Chondrocyte (in vitro differentiated cells): ENCODE measurements around the gene PHACTR1. TPM values are rescaled to one million over a fixed set of nuclear protein-coding genes. Genes with fewer than 3 reads are reported as not detected.

Experiments used
- DNase-seq: peaks from one replicate; pipeline ENCODE4 v3.0.0; 2021; ENCODE audit warnings: mixed read lengths, low spot score
- H3K27ac Mint-ChIP-seq: one replicate; pipeline ENCODE4 v1.8.0; 2021; ENCODE audit warnings: mild to moderate bottlenecking, moderate library complexity, mixed read lengths; ENCODE audit not compliant: unreplicated experiment
- H3K27me3 Mint-ChIP-seq: 2 replicates; pipeline ENCODE4 v1.8.0; 2021; ENCODE audit warnings: low read depth, mixed read lengths
- H3K36me3 Mint-ChIP-seq: 2 replicates; pipeline ENCODE4 v1.8.0; 2021; ENCODE audit warnings: low read depth, mixed read lengths
- H3K4me1 Mint-ChIP-seq: 2 replicates; pipeline ENCODE4 v1.8.0; 2021; ENCODE audit warnings: low read depth, mild to moderate bottlenecking, mixed read lengths
- H3K4me3 Mint-ChIP-seq: one replicate; pipeline ENCODE4 v1.8.0; 2021; ENCODE audit warnings: mild to moderate bottlenecking, moderate library complexity, mixed read lengths; ENCODE audit not compliant: unreplicated experiment
- H3K9me3 Mint-ChIP-seq: 2 replicates; pipeline ENCODE4 v1.8.0; 2021; ENCODE audit warnings: low read depth, mixed read lengths
- CTCF ChIP-seq: fragments of 200-600 bp; sonication (generic); IDR thresholded peaks from 2 replicates; pipeline ENCODE4 v1.5.0; 2021; ENCODE audit warnings: antibody characterized with exemption, mild to moderate bottlenecking, moderate library complexity
- total RNA-seq: library from RNA; stranded (reverse); gene quantifications from 3 replicates; pipeline ENCODE4 v1.2.1, GENCODE V29; 2021

The PHACTR1 gene
- total RNA-seq, 1 donor from 2014 or later = 2.1 TPM

GRCh38 chr6:13297391-13297790, 580.8 kb downstream of the PHACTR1 start:
- peaks cover 4% of the 10 kb centered on the region for H3K4me1 Mint-ChIP-seq
- DNase-seq = no peak
- H3K4me3 Mint-ChIP-seq = no peak overlapping the region
- H3K9me3 Mint-ChIP-seq = no peaks in the 10 kb centered on the region
- peaks cover 31% of the 10 kb centered on the region for H3K36me3 Mint-ChIP-seq
- no peaks in the 10 kb centered on the region for H3K27me3 Mint-ChIP-seq
- no peak for TF ChIP-seq CTCF
- no peak overlapping the region for H3K27ac Mint-ChIP-seq

- no peaks in the 10 kb centered on the region for H3K9me3 Mint-ChIP-seq
- peaks cover 14% of the 10 kb centered on the region for H3K4me1 Mint-ChIP-seq
- H3K36me3 Mint-ChIP-seq = peaks cover 31% of the 10 kb centered on the region
- H3K27me3 Mint-ChIP-seq = no peaks in the 10 kb centered on the region
- no peak overlapping the region for H3K4me3 Mint-ChIP-seq
- DNase-seq = no peak
- no peak for TF ChIP-seq CTCF
- H3K27ac Mint-ChIP-seq = no peak overlapping the region
These were observed 581.9 kb downstream of the PHACTR1 start for GRCh38 chr6:13298446-13298845.

GRCh38 chr6:13299403-13299821, 582.8 kb downstream of the PHACTR1 start:
- no peak for TF ChIP-seq CTCF
- H3K4me3 Mint-ChIP-seq = no peak overlapping the region
- no peak overlapping the region for H3K27ac Mint-ChIP-seq
- H3K27me3 Mint-ChIP-seq = no peaks in the 10 kb centered on the region
- DNase-seq = no peak
- H3K4me1 Mint-ChIP-seq = peaks cover 24% of the 10 kb centered on the region
- peaks cover 24% of the 10 kb centered on the region for H3K36me3 Mint-ChIP-seq
- no peaks in the 10 kb centered on the region for H3K9me3 Mint-ChIP-seq

- Mint-ChIP-seq H3K9me3 (no peaks in the 10 kb centered on the region), H3K36me3 (peaks cover 18% of the 10 kb centered on the region), H3K27ac (no peak overlapping the region), H3K27me3 (no peaks in the 10 kb centered on the region), H3K4me1 (peaks cover 26% of the 10 kb centered on the region), H3K4me3 (no peak overlapping the region)
- no peak for DNase-seq
- TF ChIP-seq CTCF = no peak
These were observed 583.4 kb downstream of the PHACTR1 start for GRCh38 chr6:13299918-13300317.

- no peak for TF ChIP-seq CTCF
- H3K27ac Mint-ChIP-seq = no peak overlapping the region
These were observed 584.4 kb downstream of the PHACTR1 start for GRCh38 chr6:13300643-13301590.

More at GRCh38 chr6:13300643-13301590, 584.4 kb downstream of the PHACTR1 start:
- DNase-seq = no peak
- no peaks in the 10 kb centered on the region for H3K27me3 Mint-ChIP-seq
- peaks cover 15% of the 10 kb centered on the region for H3K36me3 Mint-ChIP-seq
- H3K9me3 Mint-ChIP-seq = no peaks in the 10 kb centered on the region
- peaks cover 26% of the 10 kb centered on the region for H3K4me1 Mint-ChIP-seq
- H3K4me3 Mint-ChIP-seq = no peak overlapping the region
